ENCODE results near the gene MTCL1.

MTCL1 gene

DNA sequence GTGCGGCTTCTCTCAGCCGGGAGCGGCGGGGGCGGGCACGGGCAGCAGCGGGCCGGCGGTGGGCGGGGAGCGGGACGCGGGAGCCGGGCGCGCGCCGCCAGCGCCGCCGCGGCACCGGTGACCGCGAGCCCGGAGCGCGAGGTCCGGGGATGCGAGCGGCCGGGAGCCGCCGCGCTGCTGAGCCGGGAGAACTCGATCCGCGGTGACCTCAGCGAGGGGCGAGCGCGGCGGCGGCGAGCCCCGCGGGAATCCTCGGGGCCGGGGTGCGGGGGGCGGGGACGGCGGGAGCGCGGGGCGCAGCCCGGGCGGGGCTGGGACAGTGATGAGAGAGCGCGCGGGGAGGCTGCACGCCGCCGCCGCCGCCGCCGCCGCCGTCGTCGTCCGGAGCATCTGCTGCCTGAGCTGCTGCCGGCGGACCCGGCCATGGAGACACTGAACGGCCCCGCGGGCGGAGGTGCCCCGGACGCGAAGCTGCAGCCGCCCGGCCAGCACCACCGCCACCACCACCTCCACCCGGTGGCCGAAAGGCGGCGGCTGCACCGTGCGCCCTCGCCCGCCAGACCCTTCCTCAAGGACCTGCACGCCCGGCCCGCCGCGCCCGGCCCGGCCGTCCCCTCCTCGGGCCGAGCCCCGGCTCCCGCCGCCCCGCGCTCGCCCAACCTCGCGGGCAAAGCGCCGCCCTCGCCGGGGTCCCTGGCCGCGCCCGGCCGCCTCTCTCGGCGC is at the start of gene MTCL1:
Gene MTCL1 (plus strand): TSS at position 319 of the 723 bp plus-strand sequence. CDS start 105 bp downstream, at position 424.
- peak in 1 of 4 experiments; percentile 6 for DNase-seq (ENCODE audit: low read depth in 4 of 4, low spot score in 1 of 4)

- DNase-seq (ENCODE audit: low read depth in 4 of 4, low spot score in 1 of 4) = no peak
Observed at GRCh38 chr18:8656232-8656631, 49.1 kb upstream of the MTCL1 start.

- DNase-seq (ENCODE audit: low read depth in 4 of 4, low spot score in 1 of 4) = no peak
Observed at GRCh38 chr18:8657050-8657820, 48.1 kb upstream of the MTCL1 start.

DNA sequence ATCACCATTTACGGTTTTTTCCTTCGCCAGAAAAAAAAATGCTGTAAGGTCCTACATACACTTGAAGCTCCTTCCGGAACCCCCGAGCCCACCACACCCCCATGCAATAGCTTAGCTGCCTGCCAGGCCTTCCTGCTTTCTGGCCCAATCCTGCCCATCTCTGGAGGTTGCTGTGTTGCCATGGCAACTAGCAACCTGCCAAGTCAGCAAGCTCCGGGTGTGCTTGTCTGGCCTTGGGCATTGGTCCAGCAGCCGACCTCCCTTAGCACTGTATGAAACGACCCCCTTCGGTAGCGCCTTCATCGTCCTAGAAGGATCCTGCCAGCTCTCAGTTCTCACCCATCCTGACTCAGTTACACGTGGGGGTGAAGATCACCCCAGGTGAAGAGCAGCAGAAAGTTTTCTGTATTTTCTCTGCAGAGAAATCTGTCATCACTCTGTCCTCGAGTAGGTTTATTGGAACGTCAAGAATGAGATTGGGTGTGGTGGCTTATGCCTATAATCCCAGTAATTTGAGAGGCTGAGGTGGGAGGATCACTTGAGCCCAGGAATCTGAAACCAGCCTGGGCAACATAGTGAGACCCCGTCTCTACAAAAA is 47.4 kb upstream of the MTCL1 start:
- DNase-seq (ENCODE audit: low read depth in 4 of 4, low spot score in 1 of 4) = no peak

DNA sequence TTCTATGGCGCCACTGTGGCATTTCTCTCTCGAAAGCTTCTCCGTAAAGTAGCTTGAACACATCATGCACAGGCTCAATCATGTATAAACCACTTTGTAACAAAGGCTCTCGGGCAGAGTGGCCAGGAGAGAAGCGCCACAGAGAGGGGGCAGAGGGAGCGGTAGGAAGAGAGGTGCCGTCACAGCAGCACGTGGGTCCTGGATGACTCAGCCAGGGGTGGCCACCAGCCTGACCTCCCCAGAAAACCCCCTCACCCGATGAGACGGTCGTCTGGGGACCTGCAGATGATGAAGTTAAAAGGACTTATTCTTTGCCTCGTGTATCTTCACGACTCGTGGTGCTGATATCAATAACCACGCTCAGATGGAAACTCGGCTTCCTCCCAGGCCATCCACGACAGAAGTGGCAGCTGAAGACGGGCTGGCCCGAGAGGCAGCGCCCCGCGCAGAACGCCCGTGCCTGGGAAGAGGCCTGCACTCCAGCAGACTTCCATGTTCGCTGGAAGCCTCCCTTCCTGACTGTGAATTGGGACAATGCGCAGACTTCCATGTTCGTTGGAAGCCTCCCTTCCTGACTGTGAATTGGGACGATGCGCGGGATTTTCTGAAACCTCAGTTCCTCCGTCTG is 46.4 kb upstream of the MTCL1 start:
- DNase-seq (ENCODE audit: low read depth in 4 of 4, low spot score in 1 of 4) = no peak

- no peak for DNase-seq (ENCODE audit: low read depth in 4 of 4, low spot score in 1 of 4)
Observed at GRCh38 chr18:8659609-8660242, 45.6 kb upstream of the MTCL1 start.

- no peak for DNase-seq (ENCODE audit: low read depth in 4 of 4, low spot score in 1 of 4)
Observed at GRCh38 chr18:8660316-8660715, 45.0 kb upstream of the MTCL1 start.

DNA sequence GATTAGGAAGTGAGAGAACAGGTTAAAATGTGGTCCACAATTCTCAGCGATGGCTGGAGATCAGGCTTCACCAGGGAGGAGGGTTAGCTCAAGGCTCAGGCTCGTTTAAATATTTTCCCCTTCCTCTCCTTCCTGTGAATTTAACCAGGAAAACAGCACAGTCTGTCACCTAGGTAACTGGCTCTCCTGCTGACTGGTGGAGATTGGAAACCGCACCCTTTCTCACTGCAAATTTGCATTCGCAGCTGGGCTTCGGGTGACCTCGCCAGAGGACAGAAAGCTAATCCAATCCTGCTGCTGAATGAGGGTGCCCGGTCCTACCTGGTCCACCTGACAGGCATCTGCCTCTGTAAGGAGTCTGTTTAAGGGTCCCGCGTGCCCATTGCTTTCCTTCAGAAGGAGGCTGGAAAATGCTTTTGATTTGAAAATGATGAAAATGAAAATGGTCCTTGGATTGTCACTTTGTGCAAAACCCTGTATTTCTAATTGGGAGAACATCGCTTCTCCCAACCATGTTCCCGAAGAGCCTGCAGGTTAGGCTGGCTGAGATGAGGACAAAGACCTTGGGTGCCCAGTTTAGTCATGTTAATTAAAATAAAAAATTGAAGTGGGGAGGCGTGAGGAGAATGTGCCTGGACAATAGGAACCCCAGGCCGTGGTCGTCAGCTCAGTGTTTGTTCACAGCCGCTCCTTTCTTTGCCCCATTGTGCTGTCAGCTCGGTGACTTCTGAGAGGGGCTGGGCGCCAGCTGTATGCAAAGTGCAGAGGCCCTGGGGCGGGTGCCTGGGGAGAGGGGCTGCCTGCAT is 43.4 kb upstream of the MTCL1 start:
- no peak for DNase-seq (ENCODE audit: low read depth in 4 of 4, low spot score in 1 of 4)

DNA sequence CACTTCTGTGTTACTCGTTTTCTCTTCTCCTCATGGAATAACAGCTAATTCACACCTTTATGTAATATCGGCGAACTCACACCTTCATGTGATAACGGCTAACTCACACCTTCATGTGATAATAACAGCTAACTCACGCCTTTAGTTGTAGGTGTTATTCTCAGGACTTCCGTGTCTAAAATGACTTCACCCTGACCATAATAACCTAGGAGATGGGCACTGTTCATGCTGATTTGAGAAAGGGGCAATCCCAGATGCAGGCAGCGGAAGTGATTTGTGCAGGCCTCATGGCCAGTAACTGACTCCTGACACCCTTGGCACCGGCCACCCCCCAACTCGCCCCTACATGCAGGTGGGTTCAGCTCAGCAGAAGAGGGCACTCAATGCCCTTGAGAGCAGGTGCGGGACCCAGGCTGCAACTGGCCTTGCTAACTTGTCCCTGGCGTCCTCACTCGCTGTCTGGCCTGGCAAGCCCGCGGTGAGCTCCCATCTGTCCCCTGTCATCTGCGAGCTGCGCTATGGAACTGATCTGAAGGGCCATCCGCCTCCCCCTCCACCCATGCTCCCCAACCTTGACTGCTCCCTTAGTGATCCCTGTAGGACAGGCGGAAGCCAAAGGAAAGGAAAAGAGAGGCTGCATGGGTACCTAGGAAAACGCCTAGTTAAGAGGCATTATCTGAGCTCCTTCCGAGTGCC is 42.6 kb upstream of the MTCL1 start:
- DNase-seq (ENCODE audit: low read depth in 4 of 4, low spot score in 1 of 4) = no peak

DNA sequence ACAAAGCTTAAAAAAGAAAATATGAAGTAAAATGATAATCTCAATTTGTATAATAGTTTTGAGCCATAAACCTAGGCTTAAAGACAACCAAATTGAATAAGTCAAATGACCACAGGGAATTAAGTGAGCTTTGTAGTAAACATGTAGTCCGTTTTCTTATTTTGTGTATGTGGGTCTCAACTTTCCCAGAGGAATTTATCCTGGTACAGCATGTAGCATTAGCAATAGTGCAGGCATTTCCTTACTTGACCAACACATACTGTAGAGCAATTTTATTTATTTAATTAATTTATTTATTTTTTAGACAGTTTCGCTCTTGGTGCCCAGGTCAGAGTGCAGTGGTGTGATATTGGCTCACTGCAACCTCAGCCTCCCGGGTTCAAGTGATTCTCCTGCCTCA is 37.5 kb upstream of the MTCL1 start:
- no peak for DNase-seq (ENCODE audit: low read depth in 4 of 4, low spot score in 1 of 4)

- no peak for DNase-seq (ENCODE audit: low read depth in 4 of 4, low spot score in 1 of 4)
Observed at GRCh38 chr18:8668381-8668780, 37.0 kb upstream of the MTCL1 start.

DNA sequence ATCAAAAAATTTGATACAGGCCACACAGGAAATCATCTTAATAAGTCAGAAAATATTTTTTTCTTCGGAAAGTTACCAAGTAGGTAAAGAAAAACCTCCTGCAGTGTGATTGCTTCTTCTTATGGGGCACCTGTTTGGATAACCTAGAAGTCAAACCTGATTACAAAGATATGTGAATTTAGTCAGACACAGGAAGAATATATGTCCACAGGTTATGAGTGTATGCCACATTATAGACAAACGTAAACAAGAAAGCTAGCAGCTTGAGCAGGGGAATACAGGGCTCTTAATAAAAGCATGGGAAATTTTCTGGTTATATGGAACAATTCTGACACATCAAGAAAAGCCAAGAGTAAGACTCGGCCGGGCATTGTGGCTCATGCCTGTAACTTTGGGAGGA is 35.8 kb upstream of the MTCL1 start:
- DNase-seq (ENCODE audit: low read depth in 4 of 4, low spot score in 1 of 4) = no peak

DNA sequence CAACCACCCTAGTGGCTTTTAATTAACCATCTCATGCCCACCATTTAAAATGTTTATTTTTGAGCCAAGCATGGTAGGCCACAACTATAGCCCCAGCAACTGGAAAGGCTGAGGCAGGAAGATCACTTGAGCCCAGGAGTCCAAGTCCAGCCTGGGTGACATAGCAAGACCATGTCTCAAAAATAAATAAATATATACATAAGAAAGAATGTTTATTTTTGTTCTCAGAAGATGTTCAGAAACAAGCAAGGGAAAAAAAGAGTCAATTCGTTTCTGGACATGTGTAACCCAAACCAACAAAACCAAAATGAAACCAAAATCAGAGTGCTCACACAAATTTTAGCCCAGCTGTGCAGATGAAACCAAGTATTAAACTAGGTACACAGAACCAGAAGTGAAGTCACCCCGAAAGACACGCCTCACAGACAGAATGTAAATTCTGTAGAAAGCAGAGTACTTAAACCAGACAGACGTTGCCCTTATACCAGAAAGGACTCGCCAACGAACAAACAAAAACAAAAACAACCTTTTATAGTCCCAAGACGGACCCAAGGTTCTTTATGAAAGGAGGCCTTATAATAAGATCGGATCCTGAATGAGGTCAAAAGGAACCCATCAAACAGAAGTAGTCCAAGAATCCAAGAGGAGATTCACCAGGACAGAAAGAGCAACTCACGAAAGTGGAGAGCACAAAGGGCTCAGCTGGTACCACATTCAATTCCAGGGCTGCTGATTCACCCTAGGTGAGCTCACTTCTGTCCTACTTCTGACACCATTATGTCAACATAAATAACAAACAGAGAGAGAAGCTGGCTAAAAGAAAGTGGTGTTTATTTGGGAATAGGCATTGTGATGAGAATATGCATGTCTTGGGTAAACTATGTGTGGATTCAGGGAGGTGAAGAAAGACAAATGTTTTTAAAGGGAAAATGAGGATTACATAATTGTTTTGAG is 31.8 kb upstream of the MTCL1 start:
- no peak for DNase-seq (ENCODE audit: low read depth in 4 of 4, low spot score in 1 of 4)

- no peak for DNase-seq (ENCODE audit: low read depth in 4 of 4, low spot score in 1 of 4)
Observed at GRCh38 chr18:8675057-8675456, 30.3 kb upstream of the MTCL1 start.

GRCh38 chr18:8681196-8681595 is 24.2 kb upstream of the MTCL1 start:
- no peak for DNase-seq (ENCODE audit: low read depth in 4 of 4, low spot score in 1 of 4)

DNA sequence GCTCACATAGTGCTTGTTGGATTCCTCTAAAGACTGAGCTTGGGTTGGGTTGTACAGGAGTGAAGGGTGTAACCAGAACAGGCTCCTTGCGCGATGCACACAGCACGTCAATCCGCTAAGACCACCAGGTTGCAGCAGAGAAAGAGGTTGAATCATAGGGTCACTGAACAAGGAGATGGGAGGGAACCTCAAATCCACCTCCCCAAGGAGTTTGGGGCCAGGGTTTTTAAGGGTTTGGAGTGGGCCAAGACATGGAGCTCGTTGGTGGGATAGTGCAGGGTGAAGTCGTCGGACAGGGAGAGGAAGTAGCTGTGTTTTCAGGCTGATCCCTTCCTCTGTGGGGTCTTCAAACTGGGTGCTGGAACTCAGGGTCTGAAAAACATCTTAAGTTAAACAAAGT is 20.8 kb upstream of the MTCL1 start:
- no peak for DNase-seq (ENCODE audit: low read depth in 4 of 4, low spot score in 1 of 4)

DNA sequence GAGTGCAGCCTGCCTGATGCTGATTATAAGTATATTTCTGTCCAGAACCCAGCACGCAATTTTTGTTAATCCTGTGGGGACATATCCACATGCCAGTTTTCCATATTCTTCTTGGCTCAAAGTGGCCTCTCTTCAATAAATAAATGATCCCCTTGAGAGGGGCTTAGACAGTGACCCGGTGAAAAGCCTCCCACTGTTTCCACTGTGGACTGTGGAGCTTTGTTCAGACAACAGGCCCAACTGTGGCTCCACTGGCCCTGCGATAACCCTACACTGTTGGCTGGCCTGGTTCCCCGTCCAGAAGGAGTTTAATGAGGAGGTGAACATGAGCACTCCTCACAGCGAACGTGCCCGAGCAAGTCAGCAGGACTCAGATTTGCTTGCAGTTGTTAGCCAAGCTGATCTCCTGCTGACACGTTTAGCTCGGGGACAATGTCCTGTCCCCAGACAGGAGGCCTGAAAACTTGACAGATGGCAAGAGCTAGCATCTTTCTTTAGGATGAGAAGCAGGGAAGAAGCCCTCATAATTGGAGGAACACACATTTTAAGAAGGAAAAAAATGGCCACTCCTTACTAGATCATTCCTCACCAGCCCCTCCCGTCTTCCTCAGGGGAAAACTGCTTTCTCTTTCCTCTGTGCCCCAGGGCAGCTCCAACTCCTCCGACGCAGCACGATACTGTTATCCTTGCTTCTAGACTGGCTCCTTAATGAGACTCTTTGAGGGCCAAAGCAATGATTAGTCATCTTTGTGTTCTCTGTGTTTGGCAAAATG is 20.0 kb upstream of the MTCL1 start:
- DNase-seq (ENCODE audit: low read depth in 4 of 4, low spot score in 1 of 4) = no peak

GRCh38 chr18:8685914-8686216 is 19.5 kb upstream of the MTCL1 start:
- DNase-seq (ENCODE audit: low read depth in 4 of 4, low spot score in 1 of 4) = no peak
